ENCODE measurements around the gene SIGLEC11.

Gene SIGLEC11

DNA sequence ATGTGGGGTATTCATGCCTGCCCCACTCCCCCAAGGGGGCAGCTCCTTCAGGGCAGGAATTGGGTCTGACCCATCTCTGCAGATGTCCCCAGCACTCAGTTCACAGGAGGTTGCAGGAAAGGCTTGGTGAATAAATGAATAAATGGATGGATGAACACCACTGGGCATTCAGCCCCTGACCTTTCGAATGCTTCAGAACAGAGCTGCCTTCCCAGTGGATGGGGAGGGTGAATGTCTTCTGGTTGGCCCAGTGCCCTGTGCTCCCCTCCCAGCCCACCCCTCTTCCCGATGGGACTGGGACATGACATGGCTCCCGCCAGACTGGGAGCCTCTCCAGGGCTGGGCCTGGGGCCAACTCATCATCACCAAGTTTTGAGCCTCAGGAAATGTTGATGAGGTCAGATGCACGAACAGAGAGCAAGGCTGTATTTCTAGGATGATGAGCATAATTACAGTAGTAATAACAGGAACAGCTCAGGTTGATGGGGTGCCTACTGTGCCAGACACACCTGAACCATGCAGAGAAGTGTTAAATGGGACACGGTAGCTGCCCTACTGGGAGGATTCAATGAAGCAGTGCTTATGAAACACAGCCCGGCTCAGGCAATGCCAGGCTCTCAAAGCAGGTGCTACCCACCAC, 38.5 kb upstream of the SIGLEC11 start:
- TF ChIP-seq, protein P1, sequence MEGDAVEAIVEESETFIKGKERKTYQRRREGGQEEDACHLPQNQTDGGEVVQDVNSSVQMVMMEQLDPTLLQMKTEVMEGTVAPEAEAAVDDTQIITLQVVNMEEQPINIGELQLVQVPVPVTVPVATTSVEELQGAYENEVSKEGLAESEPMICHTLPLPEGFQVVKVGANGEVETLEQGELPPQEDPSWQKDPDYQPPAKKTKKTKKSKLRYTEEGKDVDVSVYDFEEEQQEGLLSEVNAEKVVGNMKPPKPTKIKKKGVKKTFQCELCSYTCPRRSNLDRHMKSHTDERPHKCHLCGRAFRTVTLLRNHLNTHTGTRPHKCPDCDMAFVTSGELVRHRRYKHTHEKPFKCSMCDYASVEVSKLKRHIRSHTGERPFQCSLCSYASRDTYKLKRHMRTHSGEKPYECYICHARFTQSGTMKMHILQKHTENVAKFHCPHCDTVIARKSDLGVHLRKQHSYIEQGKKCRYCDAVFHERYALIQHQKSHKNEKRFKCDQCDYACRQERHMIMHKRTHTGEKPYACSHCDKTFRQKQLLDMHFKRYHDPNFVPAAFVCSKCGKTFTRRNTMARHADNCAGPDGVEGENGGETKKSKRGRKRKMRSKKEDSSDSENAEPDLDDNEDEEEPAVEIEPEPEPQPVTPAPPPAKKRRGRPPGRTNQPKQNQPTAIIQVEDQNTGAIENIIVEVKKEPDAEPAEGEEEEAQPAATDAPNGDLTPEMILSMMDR (IDR thresholded peaks at IDR 0.05; ENCODE audit: low read depth, low read length), result no peak
- DNase-seq, result no peak
- Histone ChIP-seq H3K4me1 (no peaks in the 10 kb centered on the region), H3K27me3 (no peaks in the 10 kb centered on the region), H3K4me3 (ENCODE audit: low read depth, low read length) (no peak overlapping the region), H3K36me3 (peaks cover 9% of the 10 kb centered on the region), H3K9me3 (no peaks in the 10 kb centered on the region)

DNA sequence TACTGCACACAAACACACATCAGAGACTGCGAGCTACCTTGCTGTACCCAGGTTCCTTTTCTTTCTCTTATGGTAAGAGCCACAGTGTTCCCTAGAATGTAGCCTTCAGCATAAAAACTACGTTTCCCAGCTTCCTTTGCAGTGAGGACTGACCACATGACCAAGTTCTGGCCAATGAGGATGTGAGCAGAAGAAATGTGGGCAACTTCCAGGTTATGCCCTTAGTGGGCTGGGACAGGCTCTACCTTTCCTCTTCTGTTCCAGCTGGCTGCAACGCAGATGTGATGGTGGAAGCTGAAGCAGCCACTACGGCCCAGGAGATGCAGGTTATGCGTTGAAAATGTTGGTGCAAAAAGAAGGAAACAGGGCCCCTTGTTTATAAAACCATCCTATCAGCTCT, 36.7 kb upstream of the SIGLEC11 start:
- H3K27me3 ChIP-seq, result no peaks in the 10 kb centered on the region
- TF ChIP-seq, protein P1 (IDR thresholded peaks at IDR 0.05; ENCODE audit: low read depth, low read length), result no peak
- H3K9me3 ChIP-seq, result no peaks in the 10 kb centered on the region
- H3K4me3 ChIP-seq (ENCODE audit: low read depth, low read length), result no peak overlapping the region
- H3K4me1 ChIP-seq, result no peaks in the 10 kb centered on the region
- DNase-seq, result peak; percentile 59
- H3K36me3 ChIP-seq, result peaks cover 6% of the 10 kb centered on the region

DNA sequence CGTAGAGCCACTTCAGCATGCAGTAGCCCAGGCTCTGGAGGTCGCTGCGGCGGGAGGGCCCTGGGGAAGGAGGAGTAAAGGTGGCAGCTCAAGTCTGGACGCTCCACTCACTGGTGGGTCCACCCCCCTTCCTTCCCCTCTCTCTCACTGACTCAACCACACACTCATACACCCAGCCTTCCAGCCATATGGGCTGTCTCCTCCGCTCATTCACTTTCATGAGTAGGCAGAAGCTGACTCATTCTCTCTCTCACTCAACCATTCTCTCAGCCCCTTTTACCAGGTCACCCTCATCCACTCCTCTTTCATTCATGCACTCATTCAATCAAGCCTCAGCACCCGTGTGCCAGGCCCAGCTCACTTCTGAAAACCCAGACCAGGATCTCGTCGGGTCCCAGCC, 27.5 kb upstream of the SIGLEC11 start:
- Histone ChIP-seq H3K4me3 (ENCODE audit: low read depth, low read length) (no peak overlapping the region), H3K4me1 (no peaks in the 10 kb centered on the region), H3K9me3 (no peaks in the 10 kb centered on the region), H3K27me3 (no peaks in the 10 kb centered on the region), H3K36me3 (no peaks in the 10 kb centered on the region)
- TF ChIP-seq, protein P1 (IDR thresholded peaks at IDR 0.05; ENCODE audit: low read depth, low read length), result no peak
- no peak for DNase-seq

DNA sequence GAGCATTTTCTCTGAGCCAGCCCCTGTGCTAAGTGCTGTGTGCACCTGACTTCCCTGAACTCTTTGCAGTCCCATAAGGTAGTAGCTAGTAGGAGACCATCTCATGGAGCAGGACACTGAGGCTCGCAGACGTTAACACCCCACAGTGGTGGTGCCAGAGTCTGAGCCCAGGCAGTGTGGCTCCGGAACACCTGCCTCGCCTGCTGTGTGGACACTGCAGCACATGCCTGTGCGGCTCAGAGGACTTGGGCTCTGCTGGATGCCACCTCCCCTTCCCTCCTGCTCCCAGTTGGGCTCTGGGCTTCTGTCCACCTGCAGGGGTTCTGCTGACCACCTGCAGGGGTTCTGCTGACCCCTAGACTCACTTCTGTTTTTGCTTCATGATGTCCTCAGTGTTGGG, 27.0 kb upstream of the SIGLEC11 start:
- Histone ChIP-seq H3K9me3 (no peaks in the 10 kb centered on the region), H3K36me3 (no peaks in the 10 kb centered on the region), H3K27me3 (no peaks in the 10 kb centered on the region), H3K4me1 (no peaks in the 10 kb centered on the region), H3K4me3 (ENCODE audit: low read depth, low read length) (no peak overlapping the region)
- TF ChIP-seq, protein P1 (IDR thresholded peaks at IDR 0.05; ENCODE audit: low read depth, low read length), result no peak
- DNase-seq, result no peak

DNA sequence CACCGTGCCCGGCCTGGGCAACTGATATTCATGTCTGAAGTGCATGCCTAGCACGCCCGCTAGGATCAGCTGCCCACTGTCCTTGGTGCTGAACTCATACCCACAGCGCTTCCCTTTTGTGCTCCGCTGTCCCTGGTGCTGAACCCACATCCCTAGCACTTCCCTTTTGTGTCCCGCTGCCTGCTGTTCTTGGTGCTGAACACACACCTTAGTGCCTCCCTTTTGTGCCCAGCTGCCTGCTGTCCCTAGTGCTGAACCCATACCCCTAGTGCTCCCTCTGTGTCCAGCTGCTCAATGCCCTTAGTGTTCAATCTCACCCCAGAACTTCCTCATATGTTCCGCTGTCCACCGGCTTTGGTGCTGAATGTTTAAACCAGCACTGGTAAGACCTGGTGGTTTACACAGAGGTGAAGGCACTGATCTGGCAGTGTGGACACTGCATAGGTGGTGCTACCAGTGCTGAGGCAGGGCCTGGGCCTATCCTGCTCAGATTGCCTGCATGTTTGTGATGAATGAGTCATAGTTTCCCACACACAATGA, 26.3 kb upstream of the SIGLEC11 start:
- Histone ChIP-seq H3K36me3 (no peaks in the 10 kb centered on the region), H3K4me1 (no peaks in the 10 kb centered on the region), H3K27me3 (no peaks in the 10 kb centered on the region), H3K4me3 (ENCODE audit: low read depth, low read length) (no peak overlapping the region), H3K9me3 (no peaks in the 10 kb centered on the region)
- TF ChIP-seq, protein P1 (IDR thresholded peaks at IDR 0.05; ENCODE audit: low read depth, low read length), result no peak
- DNase-seq, result no peak

DNA sequence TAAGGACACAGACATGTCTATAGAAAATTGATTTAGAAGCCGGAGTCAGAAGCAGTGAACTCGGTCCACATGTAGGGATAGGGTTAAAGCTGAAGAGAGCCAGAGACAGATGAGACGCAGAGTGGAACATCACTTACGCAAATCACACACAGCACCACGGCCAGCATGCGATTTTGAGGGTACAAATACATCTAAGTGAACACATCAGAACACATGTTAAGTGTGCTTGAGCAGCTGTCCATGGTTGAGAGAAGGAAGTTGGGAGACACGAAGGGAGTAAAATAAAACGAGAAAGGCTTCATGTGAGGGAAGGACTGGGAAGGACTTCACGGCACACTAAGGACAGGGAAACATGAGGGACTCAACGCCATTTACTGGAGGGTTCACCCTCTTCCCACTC, 25.4 kb upstream of the SIGLEC11 start:
- H3K9me3 ChIP-seq, result no peaks in the 10 kb centered on the region
- no peak for DNase-seq
- H3K36me3 ChIP-seq, result no peaks in the 10 kb centered on the region
- TF ChIP-seq, protein P1 (IDR thresholded peaks at IDR 0.05; ENCODE audit: low read depth, low read length), result no peak
- H3K4me3 ChIP-seq (ENCODE audit: low read depth, low read length), result no peak overlapping the region
- no peaks in the 10 kb centered on the region for H3K4me1 ChIP-seq
- H3K27me3 ChIP-seq, result no peaks in the 10 kb centered on the region

All from BE2C (cell line).